SK-N-SH treated with all-trans-retinoic acid at 6 μM for 48 hours (cell line): ENCODE results near the gene SFXN5.

Source experiments
- ATAC-seq: fragments of 200-7000 bp; cut with Tn5 transposase; 3 replicates; pipeline ENCODE4 v1.9.1; 2020; ENCODE audit warnings: mild to moderate bottlenecking, moderate library complexity
- ARNTL ChIP-seq: fragments of 450-650 bp; formaldehyde crosslinking; IDR thresholded peaks from 2 replicates; pipeline ENCODE4 v1.5.0; 2020; ENCODE audit warnings: low read depth, mild to moderate bottlenecking, moderate library complexity, borderline replicate concordance
- CSDC2 ChIP-seq: fragments of 250-450 bp; sonication (Bioruptor Pico); IDR thresholded peaks from 2 replicates; pipeline ENCODE4 v1.5.0; 2020; ENCODE audit warnings: mild to moderate bottlenecking, moderate library complexity
- ESRRG ChIP-seq: fragments of 250-450 bp; sonication (Bioruptor Pico); IDR thresholded peaks from 2 replicates; pipeline ENCODE4 v1.6.1; 2021; ENCODE audit warnings: mild to moderate bottlenecking
- GLIS3 ChIP-seq: fragments of 250-450 bp; sonication (Bioruptor Pico); IDR thresholded peaks from 2 replicates; pipeline ENCODE4 v1.5.0; 2020; ENCODE audit warnings: mild to moderate bottlenecking, moderate library complexity
- ISL1 ChIP-seq: fragments of 250-450 bp; sonication (Bioruptor Pico); IDR thresholded peaks from 2 replicates; pipeline ENCODE4 v2.1.2; 2022; ENCODE audit warnings: mild to moderate bottlenecking, moderate library complexity
- OSR1 ChIP-seq: fragments of 250-450 bp; sonication (Bioruptor Pico); IDR thresholded peaks from 2 replicates; pipeline ENCODE4 v1.8.0; 2022; ENCODE audit warnings: moderate library complexity, mild to moderate bottlenecking, inconsistent platforms
- PPARA ChIP-seq: fragments of 250-450 bp; sonication (Bioruptor Pico); IDR thresholded peaks from 2 replicates; pipeline ENCODE4 v1.5.0; 2020; ENCODE audit warnings: mild to moderate bottlenecking, borderline replicate concordance
- RARB ChIP-seq: fragments of 250-450 bp; sonication (Bioruptor Pico); IDR thresholded peaks from 2 replicates; pipeline ENCODE4 v1.8.0; 2021; ENCODE audit warnings: mild to moderate bottlenecking, moderate library complexity
- SNAI2 ChIP-seq: fragments of 250-450 bp; sonication (Bioruptor Pico); IDR thresholded peaks from 2 replicates; pipeline ENCODE4 v1.5.0; 2020; ENCODE audit warnings: mild to moderate bottlenecking, moderate library complexity
- TCF4 ChIP-seq: fragments of 250-450 bp; sonication (Bioruptor Pico); IDR thresholded peaks from 2 replicates; pipeline ENCODE4 v1.8.0; 2021; ENCODE audit warnings: mild to moderate bottlenecking, moderate library complexity, borderline replicate concordance
- TOX ChIP-seq: fragments of 250-450 bp; sonication (Bioruptor Pico); IDR thresholded peaks from 2 replicates; pipeline ENCODE4 v1.8.0; 2021; ENCODE audit warnings: mild to moderate bottlenecking, moderate library complexity, borderline replicate concordance
- ZC3H10 ChIP-seq: fragments of 250-450 bp; sonication (Bioruptor Pico); IDR thresholded peaks from 2 replicates; pipeline ENCODE4 v1.5.1; 2021; ENCODE audit warnings: mild to moderate bottlenecking, moderate library complexity
- ZFP3 ChIP-seq: fragments of 250-450 bp; sonication (Bioruptor Pico); IDR thresholded peaks from 2 replicates; pipeline ENCODE4 v1.5.0; 2020; ENCODE audit warnings: mild to moderate bottlenecking, moderate library complexity
- ZFP30 ChIP-seq: fragments of 450-650 bp; formaldehyde crosslinking; IDR thresholded peaks from 2 replicates; pipeline ENCODE4 v1.5.0; 2022; ENCODE audit warnings: mild to moderate bottlenecking, moderate library complexity
- ZNF565 ChIP-seq: fragments of 450-650 bp; formaldehyde crosslinking; conservative IDR thresholded peaks from 2 replicates; pipeline ENCODE4 v1.5.0; 2020; ENCODE audit warnings: low read depth, mild to moderate bottlenecking, moderate library complexity
- ZNF70 ChIP-seq: fragments of 450-650 bp; formaldehyde crosslinking; IDR thresholded peaks from 2 replicates; pipeline ENCODE4 v1.5.0; 2020; ENCODE audit warnings: mild to moderate bottlenecking, moderate library complexity
- ZNF8 ChIP-seq: fragments of 450-650 bp; formaldehyde crosslinking; IDR thresholded peaks from 2 replicates; pipeline ENCODE4 v1.5.0; 2020; ENCODE audit warnings: mild to moderate bottlenecking, moderate library complexity
- TF ChIP-seq, protein P1 (sequence below): fragments of 250-450 bp; sonication (Bioruptor Pico); IDR thresholded peaks from 2 replicates; pipeline ENCODE4 v1.8.0; 2021; ENCODE audit warnings: low read depth, mild to moderate bottlenecking, moderate library complexity, borderline replicate concordance
- TF ChIP-seq, protein P2 (sequence below): fragments of 250-450 bp; sonication (Bioruptor Pico); IDR thresholded peaks from 2 replicates; pipeline ENCODE4 v1.5.0; 2020; ENCODE audit warnings: mild to moderate bottlenecking, moderate library complexity
- TF ChIP-seq, protein P3 (sequence below): fragments of 250-450 bp; sonication (Bioruptor Pico); IDR thresholded peaks from 2 replicates; pipeline ENCODE4 v1.5.1; 2020; ENCODE audit warnings: low read depth, mild to moderate bottlenecking, moderate library complexity

The SFXN5 gene

DNA sequence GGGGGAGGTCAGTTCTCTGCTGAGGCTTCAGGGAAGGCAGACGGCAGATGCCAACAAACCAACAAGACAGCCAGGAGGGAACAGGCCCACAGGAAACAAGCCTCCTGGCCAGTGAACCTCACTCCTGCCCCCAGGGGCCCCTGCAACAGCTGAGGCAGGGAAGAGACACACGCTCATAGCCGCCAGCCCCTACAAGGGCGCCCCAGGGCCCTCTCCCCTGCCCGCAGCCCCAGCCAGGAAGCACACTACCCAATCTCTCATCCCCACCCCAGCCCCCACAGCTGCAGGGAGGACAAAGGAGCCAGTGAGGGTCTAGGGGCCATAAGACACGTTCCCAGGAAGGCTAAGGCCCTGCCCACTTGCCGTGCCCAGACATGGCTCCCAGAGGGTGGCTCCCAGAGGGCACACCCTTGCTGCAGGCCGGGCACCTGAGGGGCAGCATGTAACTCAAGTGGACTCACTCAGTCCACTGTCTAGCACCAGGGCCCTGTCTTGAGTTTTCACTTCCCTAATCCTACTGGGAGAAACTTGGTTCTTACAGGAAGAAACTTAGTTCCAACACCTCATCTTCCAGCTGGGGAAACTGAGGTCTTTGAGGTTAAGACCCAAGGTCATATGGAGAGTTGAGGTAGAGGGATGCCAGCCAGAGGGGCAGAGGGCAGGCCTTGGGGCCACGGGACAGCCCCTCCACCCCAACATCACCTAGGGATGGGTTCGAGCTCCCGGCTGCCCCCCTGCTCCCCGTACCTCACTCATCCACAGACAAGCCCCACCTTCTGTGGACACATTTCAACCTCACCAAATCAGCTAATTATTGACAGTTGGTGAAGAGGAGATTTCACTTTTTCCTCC is 116.9 kb downstream of the SFXN5 start:
- no peak for ATAC-seq
- TF ChIP-seq OSR1 (CRISPR knock-in tag) (no peak), TOX (CRISPR knock-in tag) (no peak), RARB (no peak), ZFP3 (CRISPR knock-in tag) (no peak)
- TF ChIP-seq, protein P1, sequence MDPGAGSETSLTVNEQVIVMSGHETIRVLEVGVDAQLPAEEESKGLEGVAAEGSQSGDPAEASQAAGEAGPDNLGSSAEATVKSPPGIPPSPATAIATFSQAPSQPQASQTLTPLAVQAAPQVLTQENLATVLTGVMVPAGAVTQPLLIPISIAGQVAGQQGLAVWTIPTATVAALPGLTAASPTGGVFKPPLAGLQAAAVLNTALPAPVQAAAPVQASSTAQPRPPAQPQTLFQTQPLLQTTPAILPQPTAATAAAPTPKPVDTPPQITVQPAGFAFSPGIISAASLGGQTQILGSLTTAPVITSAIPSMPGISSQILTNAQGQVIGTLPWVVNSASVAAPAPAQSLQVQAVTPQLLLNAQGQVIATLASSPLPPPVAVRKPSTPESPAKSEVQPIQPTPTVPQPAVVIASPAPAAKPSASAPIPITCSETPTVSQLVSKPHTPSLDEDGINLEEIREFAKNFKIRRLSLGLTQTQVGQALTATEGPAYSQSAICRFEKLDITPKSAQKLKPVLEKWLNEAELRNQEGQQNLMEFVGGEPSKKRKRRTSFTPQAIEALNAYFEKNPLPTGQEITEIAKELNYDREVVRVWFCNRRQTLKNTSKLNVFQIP (CRISPR knock-in tag) = no peak
- TF ChIP-seq, all 23 proteins: peak for 0

DNA sequence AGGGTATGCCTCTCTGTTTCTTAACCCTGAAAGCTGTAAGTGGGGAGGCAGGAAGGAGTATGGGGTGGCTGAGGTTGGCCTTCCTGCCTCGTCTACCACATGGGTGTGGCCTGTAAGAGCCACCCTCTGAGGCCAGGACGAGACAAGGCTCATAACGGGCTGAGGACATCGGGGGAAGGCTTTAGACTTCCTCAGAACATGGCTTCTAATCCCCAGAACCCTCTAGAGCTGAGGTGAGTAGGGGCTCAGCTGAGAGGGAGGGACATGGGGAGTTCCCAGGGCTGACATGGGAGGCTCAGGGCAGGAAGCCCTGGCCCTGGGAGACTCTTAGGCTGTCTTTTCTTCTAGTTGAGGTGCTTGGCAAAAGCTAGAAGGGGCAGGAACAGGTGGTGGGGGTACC is 117.5 kb downstream of the SFXN5 start:
- TF ChIP-seq ESRRG (CRISPR knock-in tag) (no peak), GLIS3 (no peak), TOX (CRISPR knock-in tag) (no peak), TCF4 (CRISPR knock-in tag) (no peak), ARNTL (no peak), ZNF70 (CRISPR knock-in tag) (no peak), ZNF8 (no peak), ZNF565 (CRISPR knock-in tag) (no peak), RARB (no peak), SNAI2 (no peak), CSDC2 (no peak), OSR1 (CRISPR knock-in tag) (no peak), ZC3H10 (CRISPR knock-in tag) (no peak), PPARA (CRISPR knock-in tag) (no peak), ISL1 (no peak)
- TF ChIP-seq, protein P2, sequence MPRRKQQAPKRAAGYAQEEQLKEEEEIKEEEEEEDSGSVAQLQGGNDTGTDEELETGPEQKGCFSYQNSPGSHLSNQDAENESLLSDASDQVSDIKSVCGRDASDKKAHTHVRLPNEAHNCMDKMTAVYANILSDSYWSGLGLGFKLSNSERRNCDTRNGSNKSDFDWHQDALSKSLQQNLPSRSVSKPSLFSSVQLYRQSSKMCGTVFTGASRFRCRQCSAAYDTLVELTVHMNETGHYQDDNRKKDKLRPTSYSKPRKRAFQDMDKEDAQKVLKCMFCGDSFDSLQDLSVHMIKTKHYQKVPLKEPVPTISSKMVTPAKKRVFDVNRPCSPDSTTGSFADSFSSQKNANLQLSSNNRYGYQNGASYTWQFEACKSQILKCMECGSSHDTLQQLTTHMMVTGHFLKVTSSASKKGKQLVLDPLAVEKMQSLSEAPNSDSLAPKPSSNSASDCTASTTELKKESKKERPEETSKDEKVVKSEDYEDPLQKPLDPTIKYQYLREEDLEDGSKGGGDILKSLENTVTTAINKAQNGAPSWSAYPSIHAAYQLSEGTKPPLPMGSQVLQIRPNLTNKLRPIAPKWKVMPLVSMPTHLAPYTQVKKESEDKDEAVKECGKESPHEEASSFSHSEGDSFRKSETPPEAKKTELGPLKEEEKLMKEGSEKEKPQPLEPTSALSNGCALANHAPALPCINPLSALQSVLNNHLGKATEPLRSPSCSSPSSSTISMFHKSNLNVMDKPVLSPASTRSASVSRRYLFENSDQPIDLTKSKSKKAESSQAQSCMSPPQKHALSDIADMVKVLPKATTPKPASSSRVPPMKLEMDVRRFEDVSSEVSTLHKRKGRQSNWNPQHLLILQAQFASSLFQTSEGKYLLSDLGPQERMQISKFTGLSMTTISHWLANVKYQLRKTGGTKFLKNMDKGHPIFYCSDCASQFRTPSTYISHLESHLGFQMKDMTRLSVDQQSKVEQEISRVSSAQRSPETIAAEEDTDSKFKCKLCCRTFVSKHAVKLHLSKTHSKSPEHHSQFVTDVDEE (CRISPR knock-in tag) = no peak

DNA sequence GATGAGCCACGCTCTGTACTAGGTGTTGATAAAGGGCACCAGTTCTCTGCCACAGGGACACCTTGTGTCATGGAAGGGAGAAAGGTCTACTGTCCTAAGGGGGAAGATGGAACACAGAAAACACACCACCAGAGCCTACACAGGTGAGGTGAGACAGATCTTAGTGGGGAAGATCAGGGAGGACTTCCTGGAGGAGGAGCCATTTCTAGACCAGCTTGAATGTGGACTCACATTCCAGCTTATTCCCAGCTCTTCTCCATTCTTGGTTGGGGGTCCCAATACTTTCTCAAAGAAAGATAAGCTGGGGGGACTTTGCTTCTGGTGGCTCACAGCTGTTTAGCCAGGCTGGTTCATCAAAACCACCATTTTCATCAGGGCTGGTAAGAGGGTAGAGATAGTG is 118.0 kb downstream of the SFXN5 start:
- ATAC-seq = no peak
- TF ChIP-seq SNAI2 = no peak
- no peak for TF ChIP-seq RARB
- TF ChIP-seq ZFP3 (CRISPR knock-in tag) = no peak
- TF ChIP-seq, protein P2 (CRISPR knock-in tag) = no peak
- no peak for TF ChIP-seq ISL1
- TF ChIP-seq, protein P1 (CRISPR knock-in tag) = no peak
- TF ChIP-seq GLIS3 = no peak
- no peak for TF ChIP-seq ZNF70 (CRISPR knock-in tag)
- no peak for TF ChIP-seq ZNF565 (CRISPR knock-in tag)
- TF ChIP-seq TCF4 (CRISPR knock-in tag) = no peak
- TF ChIP-seq TOX (CRISPR knock-in tag) = no peak
- no peak for TF ChIP-seq ZFP30
- TF ChIP-seq OSR1 (CRISPR knock-in tag) = no peak
- TF ChIP-seq, protein P3, sequence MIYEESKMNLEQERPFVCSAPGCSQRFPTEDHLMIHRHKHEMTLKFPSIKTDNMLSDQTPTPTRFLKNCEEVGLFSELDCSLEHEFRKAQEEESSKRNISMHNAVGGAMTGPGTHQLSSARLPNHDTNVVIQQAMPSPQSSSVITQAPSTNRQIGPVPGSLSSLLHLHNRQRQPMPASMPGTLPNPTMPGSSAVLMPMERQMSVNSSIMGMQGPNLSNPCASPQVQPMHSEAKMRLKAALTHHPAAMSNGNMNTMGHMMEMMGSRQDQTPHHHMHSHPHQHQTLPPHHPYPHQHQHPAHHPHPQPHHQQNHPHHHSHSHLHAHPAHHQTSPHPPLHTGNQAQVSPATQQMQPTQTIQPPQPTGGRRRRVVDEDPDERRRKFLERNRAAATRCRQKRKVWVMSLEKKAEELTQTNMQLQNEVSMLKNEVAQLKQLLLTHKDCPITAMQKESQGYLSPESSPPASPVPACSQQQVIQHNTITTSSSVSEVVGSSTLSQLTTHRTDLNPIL (CRISPR knock-in tag) = no peak
- TF ChIP-seq ESRRG (CRISPR knock-in tag) = no peak
- TF ChIP-seq, all 23 proteins: peak for 0

More for the DNA sequence above, 117.5 kb downstream of the SFXN5 start:
- ATAC-seq = no peak
